OCI-LY1 (cell line): ENCODE measurements around the gene KCNH6.

ENCODE experiments used
- H2AFZ ChIP-seq: fragments of 200-600 bp; sonication (generic), shearing (Covaris generic); 2 replicates; pipeline ENCODE4 v1.6.0; 2014; ENCODE audit warnings: antibody characterized with exemption, mild to moderate bottlenecking, low read length
- H3F3A ChIP-seq: fragments of 200-600 bp; sonication (generic), shearing (Covaris generic); 2 replicates; pipeline ENCODE4 v1.6.0; 2014; ENCODE audit warnings: mild to moderate bottlenecking, antibody characterized with exemption, low read length, moderate library complexity; ENCODE audit not compliant: insufficient read depth
- H3K27ac ChIP-seq: fragments of 200-600 bp; sonication (generic); 2 replicates; pipeline ENCODE4 v1.5.1; 2014; ENCODE audit warnings: low read length, mixed run types, mild to moderate bottlenecking, low read depth; ENCODE audit not compliant: poor library complexity, severe bottlenecking
- H3K27me3 ChIP-seq: fragments of 200-600 bp; sonication (generic); 2 replicates; pipeline ENCODE4 v1.6.0; 2014; ENCODE audit warnings: antibody characterized with exemption, mild to moderate bottlenecking, low read length, moderate library complexity; ENCODE audit not compliant: insufficient read depth
- H3K36me3 ChIP-seq: fragments of 200-600 bp; sonication (generic); 2 replicates; pipeline ENCODE4 v1.6.1; 2014; ENCODE audit warnings: mild to moderate bottlenecking, antibody characterized with exemption, low read length, moderate library complexity, mixed read lengths; ENCODE audit not compliant: insufficient read depth
- H3K4me1 ChIP-seq: fragments of 200-600 bp; sonication (generic); 2 replicates; pipeline ENCODE4 v1.5.1; 2014; ENCODE audit warnings: mild to moderate bottlenecking, low read length, moderate library complexity; ENCODE audit not compliant: insufficient read depth, severe bottlenecking
- H3K4me2 ChIP-seq: fragments of 200-600 bp; sonication (generic), shearing (Covaris generic); 2 replicates; pipeline ENCODE4 v1.6.1; 2014; ENCODE audit warnings: low read length
- H3K4me3 ChIP-seq: fragments of 200-600 bp; sonication (generic); 2 replicates; pipeline ENCODE4 v1.5.1; 2014; ENCODE audit warnings: low read length, low read depth, mild to moderate bottlenecking, mixed read lengths; ENCODE audit not compliant: poor library complexity, severe bottlenecking
- H3K79me2 ChIP-seq: fragments of 200-600 bp; shearing (Covaris generic); 2 replicates; pipeline ENCODE4 v1.6.1; 2016; ENCODE audit warnings: mixed run types, low read length, mixed read lengths; ENCODE audit not compliant: insufficient read depth
- H3K9ac ChIP-seq: fragments of 200-600 bp; sonication (generic), shearing (Covaris generic); 2 replicates; pipeline ENCODE4 v1.6.1; 2014; ENCODE audit warnings: mild to moderate bottlenecking, low read length, mixed read lengths
- H3K9me2 ChIP-seq: fragments of 200-600 bp; sonication (generic), shearing (Covaris generic); 2 replicates; pipeline ENCODE4 v1.6.1; 2014; ENCODE audit warnings: low read depth, mild to moderate bottlenecking, low read length, mixed read lengths
- H3K9me3 ChIP-seq: fragments of 200-600 bp; shearing (Covaris generic); 2 replicates; pipeline ENCODE4 v1.6.1; 2014; ENCODE audit warnings: low read length, mixed read lengths
- H4K20me1 ChIP-seq: fragments of 200-600 bp; sonication (generic), shearing (Covaris generic); 2 replicates; pipeline ENCODE4 v1.6.0; 2016; ENCODE audit warnings: mild to moderate bottlenecking, low read length; ENCODE audit not compliant: insufficient read depth
- EZH2 ChIP-seq: fragments of 200-600 bp; sonication (generic), shearing (Covaris generic); IDR thresholded peaks from 2 replicates; pipeline ENCODE4 v1.8.0; 2017; ENCODE audit warnings: borderline replicate concordance, mixed run types, mild to moderate bottlenecking, antibody characterized with exemption, low read length, moderate library complexity, mixed read lengths
- TF ChIP-seq, protein P1 (sequence below): fragments of 200-600 bp; sonication (generic), shearing (Covaris generic); IDR thresholded peaks from 2 replicates; pipeline ENCODE4 v1.5.1; 2017; ENCODE audit warnings: mild to moderate bottlenecking, antibody characterized with exemption, low read length, moderate library complexity, mixed read lengths

The KCNH6 gene

DNA sequence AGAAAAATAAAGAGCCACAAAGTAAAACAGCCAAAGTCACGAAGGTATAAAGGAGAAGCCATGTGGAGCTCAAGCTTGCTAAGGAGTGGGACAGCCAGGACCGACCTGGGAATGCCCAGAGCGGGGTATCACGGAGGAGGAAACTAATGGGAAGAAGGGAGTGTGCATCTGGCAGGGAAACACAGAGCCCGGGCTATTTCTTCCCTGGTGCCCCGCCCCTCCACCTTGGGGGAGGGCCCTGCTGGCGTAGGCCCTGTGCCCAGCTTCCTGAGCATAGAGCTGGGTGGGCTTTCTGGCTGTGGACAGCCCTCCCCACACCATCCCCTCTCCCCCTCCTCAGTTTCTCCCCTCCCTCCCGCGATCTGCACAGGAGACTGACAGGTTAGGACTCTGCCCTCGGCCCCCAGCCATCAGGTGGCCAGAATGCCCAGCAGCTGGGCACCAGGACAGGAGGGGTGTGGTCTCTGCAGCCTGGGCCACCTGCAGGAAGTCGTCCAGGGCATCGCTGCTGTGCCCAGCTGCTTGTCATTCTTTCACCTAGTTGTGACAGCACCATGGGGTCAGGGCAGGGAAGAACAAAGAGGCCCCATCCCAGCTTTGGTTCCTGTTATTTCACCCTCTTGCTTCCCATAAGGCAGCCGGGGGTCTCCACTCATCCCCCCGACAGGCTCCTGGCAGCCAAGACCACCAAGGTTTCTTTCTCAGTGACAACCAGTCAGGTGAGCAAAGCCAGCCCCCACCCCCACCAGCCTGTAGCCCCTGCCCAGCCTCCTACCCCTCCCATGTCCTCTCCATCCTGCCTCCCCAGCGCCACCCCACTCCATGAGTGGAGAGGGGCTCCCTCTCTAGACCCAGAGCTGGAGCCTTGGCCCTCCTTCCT is 20.0 kb downstream of the KCNH6 start:
- Histone ChIP-seq H3K4me1 (no peaks in the 10 kb centered on the region), H3K36me3 (no peaks in the 10 kb centered on the region), H3K79me2 (no peaks in the 10 kb centered on the region), H2AFZ (no peak overlapping the region), H3K9ac (no peak overlapping the region), H3K9me3 (no peaks in the 10 kb centered on the region), H3K27me3 (no peaks in the 10 kb centered on the region; the same call in 1 of the 2 replicates), H3F3A (no peaks in the 10 kb centered on the region), H3K4me2 (no peak overlapping the region), H3K27ac (no peak overlapping the region), H3K4me3 (no peak overlapping the region), H3K9me2 (no peaks in the 10 kb centered on the region), H4K20me1 (no peaks in the 10 kb centered on the region)
- no peak for TF ChIP-seq EZH2
- TF ChIP-seq, protein P1, sequence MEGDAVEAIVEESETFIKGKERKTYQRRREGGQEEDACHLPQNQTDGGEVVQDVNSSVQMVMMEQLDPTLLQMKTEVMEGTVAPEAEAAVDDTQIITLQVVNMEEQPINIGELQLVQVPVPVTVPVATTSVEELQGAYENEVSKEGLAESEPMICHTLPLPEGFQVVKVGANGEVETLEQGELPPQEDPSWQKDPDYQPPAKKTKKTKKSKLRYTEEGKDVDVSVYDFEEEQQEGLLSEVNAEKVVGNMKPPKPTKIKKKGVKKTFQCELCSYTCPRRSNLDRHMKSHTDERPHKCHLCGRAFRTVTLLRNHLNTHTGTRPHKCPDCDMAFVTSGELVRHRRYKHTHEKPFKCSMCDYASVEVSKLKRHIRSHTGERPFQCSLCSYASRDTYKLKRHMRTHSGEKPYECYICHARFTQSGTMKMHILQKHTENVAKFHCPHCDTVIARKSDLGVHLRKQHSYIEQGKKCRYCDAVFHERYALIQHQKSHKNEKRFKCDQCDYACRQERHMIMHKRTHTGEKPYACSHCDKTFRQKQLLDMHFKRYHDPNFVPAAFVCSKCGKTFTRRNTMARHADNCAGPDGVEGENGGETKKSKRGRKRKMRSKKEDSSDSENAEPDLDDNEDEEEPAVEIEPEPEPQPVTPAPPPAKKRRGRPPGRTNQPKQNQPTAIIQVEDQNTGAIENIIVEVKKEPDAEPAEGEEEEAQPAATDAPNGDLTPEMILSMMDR = no peak

DNA sequence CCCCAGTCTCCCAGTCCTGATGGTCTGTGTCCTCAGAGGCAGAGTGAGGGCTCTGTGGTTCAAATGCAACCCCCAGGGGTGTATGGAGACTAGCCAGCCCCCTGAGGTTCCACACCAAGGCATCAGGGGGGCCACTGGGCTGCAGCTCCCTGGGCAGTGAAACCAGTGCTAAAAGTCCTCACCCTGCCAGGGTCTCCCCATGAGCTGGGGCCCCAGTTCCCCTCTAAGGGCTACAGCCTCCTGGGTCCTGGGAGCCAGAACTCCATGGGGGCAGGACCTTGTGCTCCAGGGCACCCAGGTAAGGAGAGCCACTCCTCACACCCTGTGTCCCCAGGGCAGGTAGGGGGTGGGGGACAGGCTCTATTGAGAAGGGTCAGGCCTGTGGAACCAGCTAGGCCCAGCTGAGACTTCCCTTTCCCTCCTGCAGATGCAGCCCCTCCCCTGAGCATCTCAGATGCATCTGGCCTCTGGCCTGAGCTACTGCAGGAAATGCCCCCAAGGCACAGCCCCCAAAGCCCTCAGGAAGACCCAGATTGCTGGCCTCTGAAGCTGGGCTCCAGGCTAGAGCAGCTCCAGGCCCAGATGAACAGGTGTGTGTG is 20.8 kb downstream of the KCNH6 start:
- H2AFZ ChIP-seq = no peak overlapping the region
- H3F3A ChIP-seq = no peaks in the 10 kb centered on the region
- H3K9me3 ChIP-seq = no peaks in the 10 kb centered on the region
- no peak overlapping the region for H3K4me2 ChIP-seq
- no peak overlapping the region for H3K4me3 ChIP-seq
- no peak overlapping the region for H3K9ac ChIP-seq
- H3K27me3 ChIP-seq = no peaks in the 10 kb centered on the region; the same call in 1 of the 2 replicates
- peaks cover under 1% of the 10 kb centered on the region for H3K4me1 ChIP-seq
- no peaks in the 10 kb centered on the region for H3K9me2 ChIP-seq
- no peaks in the 10 kb centered on the region for H3K79me2 ChIP-seq
- no peaks in the 10 kb centered on the region for H4K20me1 ChIP-seq
- TF ChIP-seq EZH2 = no peak
- TF ChIP-seq, protein P1 = no peak
- no peaks in the 10 kb centered on the region for H3K36me3 ChIP-seq
- H3K27ac ChIP-seq = no peak overlapping the region

DNA sequence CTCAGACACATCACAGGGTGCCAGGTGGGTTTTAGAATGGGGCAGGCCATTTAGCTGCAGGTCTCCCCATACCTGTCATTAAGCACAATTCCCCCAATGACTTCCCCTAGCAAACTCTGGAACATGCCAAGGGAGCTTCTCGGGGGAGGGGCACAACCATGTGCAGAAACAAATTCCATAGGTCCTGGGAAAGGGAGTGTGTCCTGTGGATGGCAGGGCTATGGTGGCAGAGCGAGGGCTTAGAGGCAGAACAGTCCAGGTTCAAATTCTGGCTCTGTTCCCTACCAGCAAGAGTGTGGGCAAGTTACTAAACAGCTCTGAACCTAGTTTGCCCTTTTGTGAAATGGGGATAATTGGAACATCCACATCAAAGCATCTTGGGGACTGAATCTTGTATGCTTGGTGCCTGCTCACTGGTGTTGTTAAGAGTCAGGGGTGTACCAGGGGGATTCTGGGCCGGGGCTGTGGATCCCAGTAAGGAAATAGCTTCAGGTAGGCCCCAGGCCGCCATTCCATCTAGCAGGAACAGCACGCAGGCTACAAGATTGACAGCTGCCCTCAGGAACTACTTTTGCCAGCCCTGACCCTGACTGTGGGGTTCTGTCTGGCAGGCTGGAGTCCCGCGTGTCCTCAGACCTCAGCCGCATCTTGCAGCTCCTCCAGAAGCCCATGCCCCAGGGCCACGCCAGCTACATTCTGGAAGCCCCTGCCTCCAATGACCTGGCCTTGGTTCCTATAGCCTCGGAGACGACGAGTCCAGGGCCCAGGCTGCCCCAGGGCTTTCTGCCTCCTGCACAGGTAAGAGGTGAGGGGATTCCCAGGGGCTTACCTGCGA is 21.5 kb downstream of the KCNH6 start:
- Histone ChIP-seq H3K4me2 (no peak overlapping the region), H2AFZ (no peak overlapping the region), H3K36me3 (no peaks in the 10 kb centered on the region), H3K9me2 (no peaks in the 10 kb centered on the region), H3K9ac (no peak overlapping the region), H3K79me2 (no peaks in the 10 kb centered on the region), H3K9me3 (no peaks in the 10 kb centered on the region), H3K27ac (no peak overlapping the region), H3K27me3 (no peaks in the 10 kb centered on the region), H3F3A (no peaks in the 10 kb centered on the region), H4K20me1 (no peaks in the 10 kb centered on the region), H3K4me3 (no peak overlapping the region), H3K4me1 (peaks cover 8% of the 10 kb centered on the region)
- no peak for TF ChIP-seq EZH2
- TF ChIP-seq, protein P1 = no peak
